SIG-M5 treated with dmso at 0.1 percent for 504 hours (cell line): ENCODE results near the gene SLC30A10.
"Not testable (repeated sequence)": the region's sequence is repeated elsewhere in the genome, so short reads cannot be mapped to it uniquely, and the experiment has no call there.

Experiments used
- DNase-seq: peaks from one replicate; lab custom pipeline; 2025; ENCODE audit not compliant: unreplicated experiment; lab: John Stamatoyannopoulos, UW

Gene SLC30A10

DNA sequence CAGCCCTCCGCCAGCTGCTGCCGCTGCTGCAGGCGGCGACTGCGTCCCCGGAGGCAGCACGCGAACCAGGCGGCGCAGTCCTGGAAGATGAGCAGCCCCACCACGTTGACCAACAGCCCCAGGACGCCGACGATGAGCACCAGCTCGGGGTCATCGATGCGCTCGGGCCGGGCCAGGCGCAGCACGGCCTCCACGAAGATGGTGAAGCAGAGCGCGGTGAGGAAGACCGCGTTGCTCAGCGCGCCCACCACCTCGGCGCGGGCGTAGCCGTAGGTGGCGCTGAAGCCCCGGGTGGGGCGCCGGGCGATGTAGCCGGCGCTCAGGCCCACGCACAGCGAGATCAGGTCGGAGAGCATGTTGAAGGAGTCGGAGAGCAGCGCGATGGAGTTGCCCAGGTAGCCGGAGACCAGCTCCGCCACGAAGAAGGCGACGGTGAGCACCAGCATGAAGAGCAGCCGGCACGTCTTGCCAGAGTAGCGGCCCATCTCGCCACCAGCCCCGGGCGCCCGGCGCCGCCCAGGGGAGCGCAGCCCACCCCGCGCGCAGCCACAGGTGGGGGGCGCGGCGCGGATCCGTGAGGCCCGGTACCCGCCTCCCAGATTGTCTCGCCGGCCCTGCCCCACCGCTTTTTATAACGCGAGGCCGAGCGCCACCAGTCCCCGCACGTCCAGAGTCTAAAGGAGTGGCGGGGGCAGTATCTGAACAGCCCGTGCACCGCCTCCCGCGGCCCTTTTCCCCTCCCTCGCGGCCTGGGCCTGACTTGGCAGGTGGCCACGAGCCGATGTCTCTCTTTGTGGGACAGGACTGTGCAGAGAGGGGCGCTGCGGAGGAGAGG is at the start of gene SLC30A10:
TSS of gene SLC30A10 (minus strand) at position 602 of the 835 bp plus-strand sequence. CDS start at position 485, 117 bp downstream.
- DNase-seq: no peak

DNA sequence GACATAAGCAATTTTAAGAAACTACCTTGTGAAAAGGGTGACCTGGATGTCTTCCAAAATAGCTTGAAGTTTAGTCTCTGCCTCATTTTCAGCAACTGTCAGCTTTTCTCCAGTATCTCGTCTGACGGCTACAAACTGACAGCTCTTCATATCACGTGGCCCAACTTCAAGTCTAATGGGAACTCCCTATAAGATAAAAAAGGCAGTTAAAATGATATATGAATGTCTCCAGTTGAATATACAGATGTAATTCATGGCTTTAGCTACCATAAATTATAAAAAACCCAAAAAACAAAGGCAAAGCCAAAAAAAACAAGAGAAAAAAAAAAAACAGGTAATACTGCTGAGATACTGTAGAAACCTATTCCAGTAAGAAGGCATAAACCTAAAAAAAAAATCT is 44.9 kb upstream of the SLC30A10 start:
- DNase-seq: no peak

DNA sequence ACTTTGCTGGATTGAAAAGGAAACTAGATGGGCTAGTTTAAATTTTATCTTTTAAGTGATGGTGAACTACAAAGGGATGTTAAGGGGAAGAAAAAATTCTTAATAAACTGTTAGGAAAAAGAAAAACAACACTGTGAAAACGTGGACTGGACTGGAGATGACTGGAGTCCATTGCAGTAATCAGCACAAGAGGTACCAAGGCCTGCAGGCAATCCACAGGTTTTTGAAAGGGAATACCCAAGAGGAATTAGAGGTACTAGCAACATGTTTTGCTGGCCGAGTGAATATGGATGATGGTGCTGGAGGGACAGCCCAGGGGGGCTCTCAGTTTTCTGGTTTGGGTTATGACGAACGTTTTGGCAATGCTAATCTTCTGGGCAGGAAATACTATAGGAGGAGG is 39.0 kb upstream of the SLC30A10 start:
- DNase-seq: no peak

DNA sequence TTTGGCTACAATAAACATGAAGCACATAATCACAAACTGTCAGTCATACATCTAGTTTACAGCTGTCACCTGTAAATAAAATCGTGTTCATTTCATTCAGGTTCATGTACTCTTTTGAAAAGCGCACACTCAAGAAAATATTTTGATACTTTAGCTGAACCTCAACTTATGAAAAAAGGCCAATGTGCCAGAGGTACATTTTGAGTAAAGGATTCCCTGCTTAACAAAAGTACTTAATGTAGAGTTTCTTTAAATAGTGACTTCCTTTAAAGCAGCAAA is 37.7 kb upstream of the SLC30A10 start:
- no peak for DNase-seq

DNA sequence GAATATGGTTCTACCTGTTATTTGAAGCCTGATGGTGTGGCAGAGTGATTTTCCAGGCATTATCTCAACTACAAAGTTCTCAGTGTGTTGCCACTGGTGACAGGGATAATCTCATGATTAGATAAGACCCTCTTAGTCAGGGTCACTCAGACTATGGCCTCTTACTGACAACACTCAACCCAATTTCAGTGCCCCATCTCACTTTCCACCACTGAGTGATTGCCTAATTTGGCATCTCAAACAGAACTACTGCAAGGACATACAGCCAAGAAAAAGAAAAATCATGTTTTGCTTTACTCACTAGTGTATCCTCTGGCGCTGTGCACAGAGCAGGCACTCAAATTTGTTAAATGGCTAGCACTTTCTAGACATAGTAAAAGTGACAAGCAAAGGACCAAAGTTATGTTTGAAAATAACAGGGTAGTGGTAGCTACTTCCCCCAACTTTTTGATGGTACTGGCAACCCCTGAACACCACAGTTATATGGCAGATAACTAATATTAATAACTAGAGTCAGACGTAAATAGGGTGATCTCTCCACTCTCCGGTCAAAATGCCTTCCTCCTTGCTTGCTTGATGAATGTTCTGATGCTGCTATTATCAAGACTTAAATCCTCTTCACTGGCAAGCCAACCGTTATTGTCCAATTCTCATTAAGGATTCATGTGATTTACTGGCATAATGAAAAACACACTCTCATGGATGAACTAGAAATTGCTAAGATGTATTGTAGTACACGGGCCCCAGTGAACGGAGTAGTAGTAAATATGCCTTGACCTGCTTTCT is 37.1 kb upstream of the SLC30A10 start:
- DNase-seq: no peak

DNA sequence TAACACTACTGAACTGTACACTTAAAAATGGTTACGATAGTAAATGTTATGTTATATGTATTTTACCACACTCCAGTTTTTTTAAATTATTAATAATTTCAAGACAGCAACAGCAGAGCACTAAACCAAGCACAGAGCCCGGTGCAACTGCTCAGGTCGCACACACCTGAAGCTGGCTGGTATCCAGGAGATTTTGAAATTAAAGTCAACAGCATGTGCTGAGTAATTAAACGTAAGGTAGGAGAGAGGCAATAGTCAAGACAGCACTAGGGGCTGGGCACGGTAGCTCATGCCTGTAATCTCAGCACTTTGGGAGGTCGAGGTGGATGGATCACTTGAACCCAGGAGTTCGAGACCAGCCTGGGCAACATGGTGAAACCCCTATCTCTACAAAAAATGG is 35.1 kb upstream of the SLC30A10 start:
- DNase-seq: no peak

DNA sequence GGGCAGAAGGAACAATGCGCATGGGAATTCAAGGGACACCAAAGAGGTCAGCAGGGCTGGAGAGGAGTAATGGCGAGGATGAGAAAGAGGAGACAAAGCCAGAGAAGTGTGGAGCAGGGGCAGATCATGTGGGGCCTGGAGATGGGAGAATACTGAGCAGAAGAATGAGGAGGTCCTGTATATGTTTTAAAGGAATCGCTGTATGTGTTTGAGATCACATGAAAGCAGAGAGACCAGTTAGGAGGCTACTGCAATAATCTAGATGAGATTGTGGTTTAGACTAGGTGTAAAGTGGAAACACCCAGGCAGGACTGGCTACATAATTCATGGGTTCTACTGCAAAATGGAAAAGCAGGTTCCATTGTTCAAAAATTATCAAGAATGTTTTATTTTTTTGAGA is 33.3 kb upstream of the SLC30A10 start:
- DNase-seq: no peak

DNA sequence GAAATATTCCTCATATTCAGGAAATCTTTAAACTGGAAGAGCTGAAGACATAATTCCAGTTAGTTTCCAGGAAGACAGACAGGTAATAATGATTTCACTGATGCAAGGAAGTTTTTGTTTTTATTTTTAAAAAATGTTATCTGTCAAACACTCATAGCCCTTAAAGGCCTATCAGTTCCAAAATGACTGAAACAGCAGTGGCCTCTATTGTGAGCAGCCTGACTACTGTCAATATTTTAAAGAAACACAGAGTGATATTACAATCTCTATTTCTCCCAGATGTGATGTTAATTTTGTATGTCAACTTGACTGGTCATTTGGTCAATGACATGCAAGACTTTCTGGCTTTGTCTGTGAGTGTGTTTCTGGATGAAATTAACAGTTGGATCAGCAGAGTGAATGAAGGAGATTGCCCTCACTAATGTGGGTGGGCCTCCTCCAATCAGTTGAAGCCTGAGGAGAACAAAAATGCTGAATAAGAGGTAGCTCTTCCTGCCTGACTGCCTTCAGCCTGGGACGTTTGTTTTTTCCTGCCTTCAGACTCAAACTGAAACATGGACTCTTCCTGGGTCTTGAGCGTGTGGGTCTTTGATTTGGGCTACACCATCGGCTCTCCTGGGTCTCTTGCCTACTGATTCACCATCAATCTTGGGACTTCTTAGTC is 31.3 kb upstream of the SLC30A10 start:
- no peak for DNase-seq

DNA sequence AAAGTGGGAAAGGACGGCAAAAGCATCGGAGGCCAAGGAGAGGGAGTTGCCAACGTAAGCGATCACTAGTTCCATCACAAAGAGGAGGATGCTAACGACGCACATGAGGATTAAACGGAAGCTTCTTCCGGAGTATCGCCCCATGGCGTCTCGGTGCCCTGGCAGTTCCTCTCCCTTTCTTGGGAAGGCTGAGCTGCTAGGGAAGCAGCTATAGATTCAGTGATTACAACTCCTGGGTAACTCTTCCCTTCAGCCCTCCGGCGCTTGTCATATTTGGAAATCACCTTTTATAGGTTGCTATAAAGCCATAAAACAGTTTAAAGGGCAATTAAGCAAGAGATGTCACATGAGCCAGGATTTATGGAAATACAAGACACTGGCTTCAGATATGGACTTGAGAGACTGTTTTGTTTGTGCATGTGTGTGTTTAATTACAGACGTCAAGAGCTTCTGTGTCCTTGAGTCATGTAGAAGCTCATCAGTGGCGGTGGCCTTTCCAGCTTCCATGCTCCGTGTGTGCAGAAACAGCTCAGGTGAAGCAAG is 30.6 kb upstream of the SLC30A10 start:
- DNase-seq: no peak

DNA sequence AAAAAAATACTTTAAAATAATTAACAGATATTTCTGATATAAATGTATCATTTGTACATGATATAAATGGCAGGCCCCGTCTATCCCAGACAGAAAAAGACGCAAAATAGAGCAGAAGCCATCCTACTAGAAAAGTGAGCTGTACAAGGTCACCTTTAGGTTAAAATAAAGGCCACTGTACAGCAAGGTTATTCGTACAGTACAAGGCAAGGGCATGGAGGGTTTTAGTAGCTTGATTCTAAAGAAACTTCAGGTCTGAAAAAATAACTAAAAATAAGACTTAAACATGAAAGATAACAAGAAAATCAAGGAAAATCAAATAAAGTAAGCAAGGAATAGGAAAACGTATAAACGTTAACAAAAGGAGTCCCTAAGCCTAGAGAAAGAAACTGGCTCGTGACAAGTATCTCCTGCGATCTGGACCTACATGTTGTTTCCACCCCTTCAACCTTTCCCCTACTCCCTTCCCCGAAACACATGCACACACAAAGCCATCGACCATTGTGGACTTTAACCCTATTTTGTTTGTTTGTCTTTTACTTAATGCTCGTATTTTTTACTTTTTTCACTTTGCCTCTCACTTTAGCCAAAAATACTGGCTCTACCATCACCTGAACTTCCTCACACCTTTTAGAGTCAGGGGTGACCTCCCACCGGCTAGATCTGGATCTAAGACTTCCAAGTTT is 26.5 kb upstream of the SLC30A10 start:
- DNase-seq: no peak

DNA sequence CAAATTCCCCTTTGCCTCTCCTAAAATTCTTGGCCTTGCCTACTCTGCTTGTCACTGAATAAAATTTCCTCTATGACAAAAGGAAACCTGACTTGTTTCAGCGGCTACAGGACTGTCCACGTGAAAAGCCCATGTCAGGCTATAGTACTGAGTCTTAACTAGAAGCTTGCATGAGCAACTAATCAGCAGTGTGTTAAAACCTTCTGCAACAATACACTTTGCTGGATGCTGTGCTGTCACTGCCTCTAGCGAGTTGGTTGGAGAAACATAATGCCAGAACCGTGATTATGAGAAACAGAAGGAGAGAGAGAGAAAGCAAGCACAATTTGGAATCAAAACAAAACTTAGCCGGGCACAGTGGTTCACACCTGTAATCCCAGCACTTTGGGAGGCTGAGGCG is 25.7 kb upstream of the SLC30A10 start:
- DNase-seq: no peak

DNA sequence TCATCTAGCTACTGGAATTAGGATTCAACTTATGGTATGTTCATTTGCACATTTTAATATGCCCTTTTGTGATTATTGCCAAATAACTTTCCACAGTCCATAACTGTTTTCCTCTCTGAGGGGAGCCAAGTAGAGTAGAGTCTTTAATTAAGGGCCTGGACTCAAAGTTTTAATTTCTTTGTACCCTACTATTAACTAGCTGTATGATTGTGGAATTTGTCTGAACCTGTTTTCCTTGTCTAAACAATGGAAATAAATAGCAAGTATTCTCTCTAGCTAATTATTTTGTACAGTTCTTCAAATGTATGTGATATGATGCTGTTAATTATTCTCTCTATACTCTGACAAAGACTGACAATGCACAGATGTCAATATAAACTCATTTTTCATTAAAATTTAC is 24.0 kb upstream of the SLC30A10 start:
- no peak for DNase-seq

DNA sequence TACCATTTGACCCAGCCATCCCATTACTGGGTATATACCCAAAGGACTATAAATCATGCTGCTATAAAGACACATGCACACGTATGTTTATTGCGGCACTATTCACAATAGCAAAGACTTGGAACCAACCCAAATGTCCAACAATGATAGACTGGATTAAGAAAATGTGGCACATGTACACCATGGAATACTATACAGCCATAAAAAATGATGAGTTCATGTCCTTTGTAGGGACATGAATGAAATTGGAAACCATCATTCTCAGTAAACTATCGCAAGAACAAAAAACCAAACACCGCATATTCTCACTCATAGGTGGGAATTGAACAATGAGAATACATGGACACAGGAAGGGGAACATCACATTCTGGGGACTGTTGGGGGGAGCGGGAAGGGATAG is 20.9 kb upstream of the SLC30A10 start:
- not testable (repeated sequence) for DNase-seq

DNA sequence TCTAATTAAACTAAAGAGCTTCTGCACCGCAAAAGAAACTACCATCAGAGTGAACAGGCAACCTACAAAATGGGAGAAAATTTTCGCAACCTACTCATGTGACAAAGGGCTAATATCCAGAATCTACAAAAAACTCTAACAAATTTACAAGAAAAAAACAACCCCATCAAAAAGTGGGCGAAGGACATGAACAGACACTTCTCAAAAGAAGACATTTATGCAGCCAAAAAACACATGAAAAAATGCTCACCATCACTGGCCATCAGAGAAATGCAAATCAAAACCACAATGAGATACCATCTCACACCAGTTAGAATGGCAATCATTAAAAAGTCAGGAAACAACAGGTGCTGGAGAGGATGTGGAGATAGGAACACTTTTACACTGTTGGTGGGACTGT is 20.4 kb upstream of the SLC30A10 start:
- DNase-seq: not testable (repeated sequence)

DNA sequence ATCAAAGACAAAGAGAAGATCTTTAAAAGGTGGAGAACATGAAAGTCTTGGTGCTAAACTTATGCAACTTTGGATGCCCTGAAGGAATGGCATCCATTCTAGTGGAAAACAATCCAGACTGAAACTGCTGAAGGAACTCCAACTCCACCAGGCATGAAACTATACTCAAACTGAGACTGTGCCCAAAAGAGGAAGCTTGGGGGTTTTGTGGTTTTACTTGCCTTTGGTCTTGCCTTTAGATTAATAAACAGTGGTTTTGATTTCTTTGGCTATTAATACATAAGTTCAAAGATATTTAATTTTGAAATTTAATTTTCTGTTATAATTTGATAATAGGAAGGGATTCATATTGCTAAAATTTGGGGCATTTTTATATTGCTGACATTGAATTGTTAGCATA is 17.4 kb upstream of the SLC30A10 start:
- DNase-seq: peak; percentile 85

DNA sequence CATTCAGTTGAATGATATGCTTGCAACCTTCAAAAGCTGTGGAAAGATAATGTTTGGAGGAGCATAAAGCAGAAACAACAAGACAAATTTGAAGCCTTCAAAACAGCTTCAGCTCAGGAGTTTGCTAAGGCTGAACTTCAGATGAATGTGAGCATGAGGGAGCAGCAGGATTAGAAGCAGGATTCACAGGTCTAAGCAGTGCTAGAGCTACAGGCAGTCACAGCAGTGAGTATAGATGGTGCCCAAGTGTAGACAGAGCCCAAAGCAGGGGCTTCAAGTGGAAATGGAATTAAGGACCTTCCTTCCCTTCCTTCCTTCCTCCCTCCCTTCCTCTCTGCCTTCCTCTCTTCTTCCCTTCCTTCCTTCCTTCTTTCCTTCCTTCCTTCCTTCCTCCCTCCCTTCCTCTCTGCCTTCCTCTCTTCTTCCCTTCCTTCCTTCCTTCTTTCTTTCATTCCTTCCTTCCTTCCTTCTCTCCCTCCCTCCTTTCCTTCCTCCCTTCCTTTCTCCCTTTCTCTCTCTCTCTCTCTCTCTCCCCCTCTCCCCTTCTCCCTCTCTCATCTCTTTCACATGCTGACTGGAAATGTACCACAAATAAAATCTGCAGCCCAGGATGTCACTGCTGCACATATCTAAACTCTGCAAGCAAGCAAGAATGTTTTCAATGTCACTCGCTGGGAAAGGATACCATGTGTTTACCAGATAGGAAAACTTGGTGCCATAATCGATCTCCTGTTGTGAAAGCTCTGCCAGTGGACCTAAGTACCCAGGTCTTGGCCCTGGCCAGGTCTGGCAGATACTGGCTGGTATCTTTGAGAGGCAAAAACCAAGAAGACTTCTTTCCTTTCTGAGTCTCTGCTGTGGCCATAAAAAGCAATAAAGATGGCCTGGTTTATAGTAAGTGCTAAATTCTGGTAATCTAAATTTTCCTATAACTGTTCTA is 13.1 kb upstream of the SLC30A10 start:
- DNase-seq: no peak

DNA sequence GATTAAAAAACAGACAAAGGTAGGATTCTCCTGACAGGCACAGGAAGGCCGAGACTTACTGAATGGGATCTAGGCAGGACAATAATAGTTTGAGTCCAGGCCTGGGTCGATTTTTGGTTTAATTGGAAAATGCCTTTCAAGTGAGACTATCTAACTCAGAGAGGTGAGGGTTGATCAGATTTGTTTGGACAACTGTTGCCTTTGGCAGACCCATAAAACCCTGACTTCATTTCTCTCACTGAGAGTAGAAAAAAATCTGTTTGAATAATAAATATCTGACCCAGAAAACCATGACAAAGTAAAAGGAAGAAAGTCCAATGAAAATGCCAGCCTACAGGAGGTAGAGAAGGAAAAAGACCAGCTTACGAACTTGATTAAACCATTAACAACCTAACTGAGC is 12.3 kb upstream of the SLC30A10 start:
- no peak for DNase-seq

DNA sequence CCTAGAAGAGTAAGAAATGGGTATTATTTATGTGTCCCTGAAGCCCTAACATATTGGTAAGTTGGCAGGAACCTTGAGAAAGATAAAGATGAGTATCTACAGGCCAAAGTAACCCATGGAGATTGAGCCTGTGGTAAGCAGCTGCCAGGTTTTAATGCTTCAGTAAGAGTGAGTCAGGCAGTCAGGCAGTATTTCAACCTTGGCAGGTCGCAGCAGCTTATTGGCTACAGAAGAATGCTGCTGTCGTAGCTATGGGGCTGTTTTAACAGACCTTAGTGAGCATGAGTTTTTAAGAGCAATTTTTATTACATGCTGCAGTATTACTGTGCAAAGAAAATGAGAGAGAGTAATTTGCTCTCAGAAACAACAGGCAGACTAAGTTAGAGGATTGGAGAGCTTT is 10.3 kb upstream of the SLC30A10 start:
- no peak for DNase-seq

DNA sequence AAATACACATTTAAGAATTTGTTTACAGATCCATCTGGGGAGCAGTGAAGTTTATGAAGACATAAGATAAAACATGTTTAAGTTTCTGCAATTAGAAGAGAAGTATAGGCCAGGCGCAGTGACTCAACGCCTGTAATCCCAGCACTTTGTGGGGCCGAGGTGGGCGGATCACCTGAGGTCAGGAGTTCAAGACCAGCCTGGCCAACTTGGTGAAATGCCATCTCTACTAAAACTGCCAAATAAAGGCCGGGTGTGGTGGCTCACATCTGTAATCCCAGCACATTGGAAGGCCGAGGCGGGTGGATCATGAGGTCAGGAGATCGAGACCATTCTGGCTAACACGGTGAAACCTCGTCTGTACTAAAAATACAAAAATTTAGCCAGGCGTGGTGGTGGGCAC is 5.4 kb upstream of the SLC30A10 start:
- not testable (repeated sequence) for DNase-seq

DNA sequence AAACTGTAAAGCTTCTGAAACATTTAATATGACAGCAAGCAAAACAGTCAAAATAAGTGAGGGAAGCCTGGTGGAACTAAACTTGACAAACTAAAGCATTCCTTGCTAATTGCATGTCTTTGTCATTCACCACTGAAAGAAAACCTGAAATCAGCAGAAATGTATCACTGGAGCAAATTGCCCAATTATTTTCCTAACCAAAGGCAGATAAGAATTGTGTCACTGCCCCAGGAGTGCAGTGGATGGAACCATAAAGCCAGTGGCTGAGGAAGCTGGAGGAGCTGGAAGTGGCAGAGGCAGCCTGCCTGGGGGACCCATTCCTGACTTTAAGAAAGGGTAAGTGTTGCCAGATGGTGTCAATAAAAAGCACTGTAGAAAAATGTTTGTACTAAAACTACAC is 2.7 kb upstream of the SLC30A10 start:
- no peak for DNase-seq
